Osteoblast (primary cell): ENCODE data around the gene ZC3H12A. TPM values are rescaled to one million over a fixed set of nuclear protein-coding genes. Genes with fewer than 3 reads are reported as not detected.

Experiments used
- DNase-seq: peaks from one replicate; pipeline ENCODE4 v3.0.0; 2011; ENCODE audit warnings: low spot score, mixed read lengths; ENCODE audit not compliant: insufficient read length; ENCODE audit errors: missing footprints
- H2AFZ ChIP-seq: 2 replicates; pipeline ENCODE4 v1.6.0; 2011; ENCODE audit warnings: mild to moderate bottlenecking, low read length
- H3K27ac ChIP-seq: 2 replicates; pipeline ENCODE4 v1.5.1; 2011; ENCODE audit warnings: mild to moderate bottlenecking, low read depth, low read length, moderate library complexity
- H3K27me3 ChIP-seq: 2 replicates; pipeline ENCODE4 v1.6.0; 2012; ENCODE audit warnings: mild to moderate bottlenecking, control low read depth, inconsistent platforms, low read length, moderate library complexity; ENCODE audit not compliant: insufficient read depth
- H3K36me3 ChIP-seq: 2 replicates; pipeline ENCODE4 v1.5.1; 2011; ENCODE audit warnings: mild to moderate bottlenecking, low read length, control low read depth, moderate library complexity; ENCODE audit not compliant: insufficient read depth
- H3K4me1 ChIP-seq: 2 replicates; pipeline ENCODE4 v1.5.1; 2011; ENCODE audit warnings: mild to moderate bottlenecking, low read length, control low read depth, moderate library complexity; ENCODE audit not compliant: insufficient read depth
- H3K4me2 ChIP-seq: 2 replicates; pipeline ENCODE4 v1.6.0; 2011; ENCODE audit warnings: mild to moderate bottlenecking, low read length; ENCODE audit not compliant: insufficient read depth
- H3K4me3 ChIP-seq: fragments of 200-600 bp; sonication (generic); 3 replicates; pipeline ENCODE4 v1.5.1; 2012; ENCODE audit warnings: mild to moderate bottlenecking, low read length, inconsistent platforms; ENCODE audit not compliant: insufficient read depth
- H3K79me2 ChIP-seq: 2 replicates; pipeline ENCODE4 v1.6.0; 2012; ENCODE audit warnings: mild to moderate bottlenecking, low read length, control low read depth, inconsistent platforms; ENCODE audit not compliant: insufficient read depth
- H3K9me3 ChIP-seq: 2 replicates; pipeline ENCODE4 v1.5.1; 2011; ENCODE audit warnings: low read depth, low read length, control low read depth
- H4K20me1 ChIP-seq: 2 replicates; pipeline ENCODE4 v1.6.0; 2012; ENCODE audit warnings: mild to moderate bottlenecking, low read length, control low read depth; ENCODE audit not compliant: insufficient read depth
- CTCF ChIP-seq: IDR thresholded peaks from 2 replicates; pipeline ENCODE4 v1.5.1; 2011; ENCODE audit warnings: mild to moderate bottlenecking, low read depth, low read length, moderate library complexity; ENCODE audit errors: extremely low read depth
- total RNA-seq: library from RNA; depleted of rRNA; stranded (reverse); fragments of >200 nt; gene quantifications from 2 replicates; pipeline ENCODE4 v1.2.3, GENCODE V29; 2012

ZC3H12A gene
- total RNA-seq, 1 donor, result 13.0 TPM

- H3K79me2 ChIP-seq, result peaks cover 75% of the 10 kb centered on the region
- peak overlapping the region; percentile 92 for H3K27ac ChIP-seq
- H3K4me2 ChIP-seq, result peak overlapping the region; percentile 98
- H2AFZ ChIP-seq, result no peak overlapping the region
- no peaks in the 10 kb centered on the region for H3K27me3 ChIP-seq
- peak overlapping the region; percentile 79 for H3K4me3 ChIP-seq
- peaks cover 75% of the 10 kb centered on the region for H3K4me1 ChIP-seq
- peaks cover 41% of the 10 kb centered on the region for H3K36me3 ChIP-seq
- H3K9me3 ChIP-seq, result no peaks in the 10 kb centered on the region
- no peak for TF ChIP-seq CTCF
- DNase-seq, result peak; percentile 99
- H4K20me1 ChIP-seq, result peaks cover 10% of the 10 kb centered on the region
Measured at GRCh38 chr1:37476460-37477197, 2.2 kb downstream of the ZC3H12A start.

GRCh38 chr1:37477198-37477931 lies 3.0 kb downstream of the ZC3H12A start:
- TF ChIP-seq CTCF, result no peak
- peaks cover 81% of the 10 kb centered on the region for H3K79me2 ChIP-seq
- H3K4me3 ChIP-seq, result peak overlapping the region; percentile 79
- peaks cover 49% of the 10 kb centered on the region for H3K36me3 ChIP-seq
- H3K4me1 ChIP-seq, result peaks cover 67% of the 10 kb centered on the region
- peaks cover 10% of the 10 kb centered on the region for H4K20me1 ChIP-seq
- no peak overlapping the region for H2AFZ ChIP-seq
- DNase-seq, result peak; percentile 85
- H3K4me2 ChIP-seq, result peak overlapping the region; percentile 98
- no peaks in the 10 kb centered on the region for H3K27me3 ChIP-seq
- peak overlapping the region; percentile 92 for H3K27ac ChIP-seq
- no peaks in the 10 kb centered on the region for H3K9me3 ChIP-seq

GRCh38 chr1:37477946-37478345 lies 3.6 kb downstream of the ZC3H12A start:
- Histone ChIP-seq H3K4me3 (peak overlapping the region; percentile 79), H3K4me1 (peaks cover 64% of the 10 kb centered on the region), H3K4me2 (peak overlapping the region; percentile 98), H3K79me2 (peaks cover 83% of the 10 kb centered on the region), H3K36me3 (peaks cover 55% of the 10 kb centered on the region), H4K20me1 (peaks cover 10% of the 10 kb centered on the region), H3K9me3 (no peaks in the 10 kb centered on the region), H3K27me3 (no peaks in the 10 kb centered on the region), H3K27ac (peak overlapping the region; percentile 92), H2AFZ (no peak overlapping the region)
- TF ChIP-seq CTCF, result no peak
- DNase-seq, result peak; percentile 52

GRCh38 chr1:37478451-37478881 lies 4.1 kb downstream of the ZC3H12A start:
- peaks cover 59% of the 10 kb centered on the region for H3K4me1 ChIP-seq

More at GRCh38 chr1:37478451-37478881, 4.1 kb downstream of the ZC3H12A start:
- peak overlapping the region; percentile 58 for H3K4me3 ChIP-seq
- H3K9me3 ChIP-seq, result no peaks in the 10 kb centered on the region
- H3K27me3 ChIP-seq, result no peaks in the 10 kb centered on the region
- peak overlapping the region; percentile 92 for H3K27ac ChIP-seq
- H3K36me3 ChIP-seq, result peaks cover 60% of the 10 kb centered on the region
- peak; percentile 98 for DNase-seq
- no peak for TF ChIP-seq CTCF
- H3K4me2 ChIP-seq, result peak overlapping the region; percentile 98
- peaks cover 80% of the 10 kb centered on the region for H3K79me2 ChIP-seq
- H2AFZ ChIP-seq, result no peak overlapping the region
- peaks cover 10% of the 10 kb centered on the region for H4K20me1 ChIP-seq
